Tibial nerve (tissue), 3 donors: ENCODE measurements around the gene TIPIN.

Source experiments
- POLR2A ChIP-seq, 2 donors: fragments of 450-650 bp; IDR thresholded peaks; one replicate each; pipeline ENCODE4 v1.6.1; 2017; ENCODE audit warnings: antibody characterized with exemption in 2 of 2, mild to moderate bottlenecking in 2 of 2, moderate library complexity in 2 of 2
- TF ChIP-seq, protein P1 (sequence below), 5 experiments: fragments of 200-600 bp in 3 of 5; fragments of 450-650 bp in 2 of 5; sonication (generic) in 3 of 5; IDR thresholded peaks; one replicate each; pipeline ENCODE4 v1.5.1; 2016 to 2019; ENCODE audit warnings: antibody characterized with exemption in 5 of 5, mild to moderate bottlenecking in 3 of 5, moderate library complexity in 2 of 5

DNA sequence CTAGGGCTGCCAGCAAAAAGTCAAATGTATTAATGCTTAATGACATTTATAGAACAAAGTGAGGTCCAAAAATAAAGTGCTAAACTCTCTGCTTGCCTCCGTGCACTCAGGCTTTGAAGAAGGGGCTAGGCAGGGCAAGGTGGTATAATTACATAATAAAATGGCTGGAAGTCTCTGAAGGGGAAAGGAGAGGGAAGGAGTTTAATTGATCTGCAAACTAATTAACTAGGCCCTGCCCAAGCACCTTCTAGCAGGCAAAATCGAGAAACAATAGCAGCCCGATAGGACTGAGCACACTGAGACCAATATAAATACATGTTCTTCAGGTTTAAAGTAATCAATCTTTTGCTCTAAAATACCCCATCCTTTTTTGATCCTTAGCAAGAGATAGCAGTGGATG lies 50.1 kb downstream of the TIPIN start:
- TF ChIP-seq, protein P1, sequence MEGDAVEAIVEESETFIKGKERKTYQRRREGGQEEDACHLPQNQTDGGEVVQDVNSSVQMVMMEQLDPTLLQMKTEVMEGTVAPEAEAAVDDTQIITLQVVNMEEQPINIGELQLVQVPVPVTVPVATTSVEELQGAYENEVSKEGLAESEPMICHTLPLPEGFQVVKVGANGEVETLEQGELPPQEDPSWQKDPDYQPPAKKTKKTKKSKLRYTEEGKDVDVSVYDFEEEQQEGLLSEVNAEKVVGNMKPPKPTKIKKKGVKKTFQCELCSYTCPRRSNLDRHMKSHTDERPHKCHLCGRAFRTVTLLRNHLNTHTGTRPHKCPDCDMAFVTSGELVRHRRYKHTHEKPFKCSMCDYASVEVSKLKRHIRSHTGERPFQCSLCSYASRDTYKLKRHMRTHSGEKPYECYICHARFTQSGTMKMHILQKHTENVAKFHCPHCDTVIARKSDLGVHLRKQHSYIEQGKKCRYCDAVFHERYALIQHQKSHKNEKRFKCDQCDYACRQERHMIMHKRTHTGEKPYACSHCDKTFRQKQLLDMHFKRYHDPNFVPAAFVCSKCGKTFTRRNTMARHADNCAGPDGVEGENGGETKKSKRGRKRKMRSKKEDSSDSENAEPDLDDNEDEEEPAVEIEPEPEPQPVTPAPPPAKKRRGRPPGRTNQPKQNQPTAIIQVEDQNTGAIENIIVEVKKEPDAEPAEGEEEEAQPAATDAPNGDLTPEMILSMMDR (IDR thresholded peaks at IDR 0.05): no peak
- no peak for TF ChIP-seq POLR2A (IDR thresholded peaks at IDR 0.05)
